ENCODE results near the gene PRKAG2.

GRCh38 chr7:151662251-151662826, 214.6 kb downstream of the PRKAG2 start:
- TF ChIP-seq CTCF (conservative IDR thresholded peaks at IDR 0.05 in 1 of 2, IDR thresholded peaks at IDR 0.05 in 1 of 2; ENCODE audit: extremely low read depth in 1 of 2, insufficient read depth in 1 of 2, low read depth in 1 of 2, low read length in 2 of 2) (no peak), EZH2 (IDR thresholded peaks at IDR 0.05; ENCODE audit: borderline replicate concordance, low read length) (no peak)

All from mammary epithelial cell (primary cell).